OCI-LY7 (cell line): ENCODE measurements around the gene PCDHGB6. TPM values are rescaled to one million over a fixed set of nuclear protein-coding genes. Genes with fewer than 3 reads are reported as not detected.

Experiments used
- BruUV-seq: library from RNA; stranded (reverse); fragments of 400-500 nt; replicated peaks from 2 replicates; lab custom pipeline; 2021; lab: Mats Ljungman, UMichigan
- CTCF ChIA-PET: fragments of 300-600 bp; sonication (Branson Sonifier 250); formaldehyde crosslinking; loops from one replicate; lab custom pipeline; 2022; ENCODE audit warnings: antibody characterized with exemption; ENCODE audit not compliant: unreplicated experiment; lab: Charles Lee
- POLR2A ChIA-PET: fragments of 300-600 bp; sonication (Branson Sonifier 250); formaldehyde crosslinking; loops from one replicate; lab custom pipeline; 2022; ENCODE audit warnings: antibody characterized with exemption; lab: Charles Lee
- DNase-seq: peaks from one replicate; pipeline ENCODE4 v3.0.0-alpha.2; 2015; ENCODE audit warnings: low spot score
- H2AFZ ChIP-seq: fragments of 200-600 bp; sonication (generic), shearing (Covaris generic); 2 replicates; pipeline ENCODE4 v1.6.1; 2014; ENCODE audit warnings: mild to moderate bottlenecking, antibody characterized with exemption, low read length, moderate library complexity
- H3K27ac ChIP-seq: fragments of 200-600 bp; sonication (generic); 2 replicates; pipeline ENCODE4 v1.5.1; 2014; ENCODE audit warnings: mixed run types, low read depth, mild to moderate bottlenecking, moderate library complexity, low read length, inconsistent platforms; ENCODE audit not compliant: poor library complexity, severe bottlenecking
- H3K36me3 ChIP-seq: fragments of 200-600 bp; sonication (generic); 2 replicates; pipeline ENCODE4 v1.6.1; 2014; ENCODE audit warnings: mild to moderate bottlenecking, antibody characterized with exemption, low read length, moderate library complexity, mixed read lengths; ENCODE audit not compliant: insufficient read depth
- H3K4me1 ChIP-seq: fragments of 200-600 bp; sonication (generic); 2 replicates; pipeline ENCODE4 v1.5.1; 2014; ENCODE audit warnings: mild to moderate bottlenecking, low read length; ENCODE audit not compliant: insufficient read depth, poor library complexity, severe bottlenecking
- H3K4me2 ChIP-seq: fragments of 200-600 bp; sonication (generic); 2 replicates; pipeline ENCODE4 v1.6.1; 2014; ENCODE audit warnings: mild to moderate bottlenecking, low read length
- H3K4me3 ChIP-seq: fragments of 200-600 bp; sonication (generic); 2 replicates; pipeline ENCODE4 v1.5.1; 2014; ENCODE audit warnings: mild to moderate bottlenecking, low read depth, low read length; ENCODE audit not compliant: poor library complexity, severe bottlenecking
- H3K79me2 ChIP-seq: fragments of 200-600 bp; sonication (generic); 2 replicates; pipeline ENCODE4 v1.6.1; 2016; ENCODE audit warnings: low read depth, mild to moderate bottlenecking, low read length, moderate library complexity, mixed read lengths; ENCODE audit not compliant: insufficient read depth
- H3K9me2 ChIP-seq: fragments of 200-600 bp; sonication (generic); 2 replicates; pipeline ENCODE4 v1.6.1; 2016; ENCODE audit warnings: mild to moderate bottlenecking, low read length, mixed read lengths; ENCODE audit not compliant: insufficient read depth
- H3K9me3 ChIP-seq: fragments of 200-600 bp; sonication (generic); 2 replicates; pipeline ENCODE4 v1.6.1; 2014; ENCODE audit warnings: mild to moderate bottlenecking, mixed run types, low read length, mixed read lengths
- H4K20me1 ChIP-seq: fragments of 200-600 bp; sonication (generic); 2 replicates; pipeline ENCODE4 v1.6.1; 2014; ENCODE audit warnings: mild to moderate bottlenecking, antibody characterized with exemption, low read length, moderate library complexity, mixed read lengths; ENCODE audit not compliant: insufficient read depth
- CTCF ChIP-seq: fragments of 200-600 bp; sonication (generic); conservative IDR thresholded peaks from 2 replicates; pipeline ENCODE4 v1.5.1; 2014; ENCODE audit warnings: mild to moderate bottlenecking, antibody characterized with exemption, low read length, moderate library complexity, mixed read lengths
- EZH2phosphoT487 ChIP-seq: fragments of 200-600 bp; sonication (generic); IDR thresholded peaks from 2 replicates; pipeline ENCODE4 v1.6.1; 2018; ENCODE audit warnings: low read depth, borderline replicate concordance, mild to moderate bottlenecking, mixed run types, antibody characterized with exemption, low read length, moderate library complexity, mixed read lengths
- intact Hi-C: fragments of 100-400 bp; cut with micrococcal nuclease; formaldehyde crosslinking; loops from one replicate; pipeline ENCODE4 v1.10.0; 2022; ENCODE audit not compliant: unreplicated experiment
- total RNA-seq, 2 experiments: library from RNA; depleted of rRNA in 1 of 2; stranded (reverse); fragments of >200 nt in 1 of 2; shearing (Covaris generic) in 1 of 2; gene quantifications; 2 replicates each; pipeline ENCODE4 v1.2.3, GENCODE V29; 2014 to 2022

The PCDHGB6 gene
- total RNA-seq, 2 experiments from 2014 or later: 4.5 to 4.7 TPM

DNA sequence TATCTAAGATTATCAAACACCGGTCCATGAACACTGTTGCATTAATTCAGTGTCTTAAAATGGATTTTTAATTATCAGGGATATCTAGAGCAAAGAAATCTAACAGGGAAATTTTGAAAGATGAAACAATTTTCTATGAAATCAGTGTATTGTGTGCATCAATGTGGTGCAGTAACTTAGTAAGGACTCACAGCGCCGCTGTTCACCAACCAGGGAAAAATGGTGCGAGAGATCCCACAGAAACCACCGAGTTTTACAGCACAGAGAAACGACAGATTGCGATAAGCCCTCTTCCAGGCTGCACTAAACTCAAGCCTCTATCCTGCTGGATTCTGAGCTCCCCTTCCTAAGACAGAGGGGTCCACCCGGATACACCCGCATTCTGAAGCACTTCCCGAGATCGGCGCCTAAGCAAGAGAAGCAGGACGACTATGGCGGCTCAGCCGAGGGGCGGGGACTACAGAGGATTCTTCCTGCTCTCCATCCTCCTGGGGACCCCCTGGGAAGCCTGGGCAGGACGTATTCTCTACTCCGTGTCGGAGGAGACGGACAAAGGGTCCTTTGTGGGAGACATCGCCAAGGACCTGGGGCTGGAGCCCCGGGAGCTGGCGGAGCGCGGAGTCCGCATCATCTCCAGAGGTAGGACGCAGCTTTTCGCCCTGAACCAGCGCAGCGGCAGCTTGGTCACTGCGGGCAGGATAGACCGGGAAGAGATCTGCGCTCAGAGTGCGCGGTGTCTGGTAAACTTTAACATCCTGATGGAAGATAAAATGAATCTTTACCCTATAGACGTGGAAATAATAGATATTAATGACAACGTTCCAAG is 25.1 kb upstream of the PCDHGB6 start, which contains the start of gene PCDHGA7:
TSS of gene PCDHGA7 (plus strand) at position 274 of the 826 bp plus-strand sequence. CDS start at position 432, 158 bp downstream.
- intact Hi-C loops: no loop called here
- TSS peak; percentile 35 for BruUV-seq
- H3K4me3 ChIP-seq: peak within 1 kb of the TSS; percentile 68
- ChIA-PET POLR2A (interaction anchor here (0.5 to 0.9 kb wide), 2 partner anchors 8 to 80 kb away, joined by 3 read pairs; no protein-coding TSS in a partner anchor), CTCF (interaction anchor here (0.7 kb wide), 2 partner anchors 33 to 181 kb away, joined by 3 to 5 read pairs; partner anchors contain the start of gene PCDHGB1)
- peak; percentile 59 for DNase-seq
- peak within 1 kb of the TSS; percentile 61 for H3K4me2 ChIP-seq
- H2AFZ ChIP-seq: peak within 1 kb of the TSS; percentile 57
- H3K4me1 ChIP-seq: no peaks in the 10 kb centered on the region
- TF ChIP-seq EZH2phosphoT487: no peak
- TF ChIP-seq CTCF: peak; percentile 76
- H3K27ac ChIP-seq: no peak within 1 kb of the TSS
- H3K79me2 ChIP-seq: no peaks in the 10 kb centered on the region
- H4K20me1 ChIP-seq: no peaks in the 10 kb centered on the region
- no peaks in the 10 kb centered on the region for H3K9me2 ChIP-seq
- H3K36me3 ChIP-seq: no peaks in the 10 kb centered on the region
- no peaks in the 10 kb centered on the region for H3K9me3 ChIP-seq

DNA sequence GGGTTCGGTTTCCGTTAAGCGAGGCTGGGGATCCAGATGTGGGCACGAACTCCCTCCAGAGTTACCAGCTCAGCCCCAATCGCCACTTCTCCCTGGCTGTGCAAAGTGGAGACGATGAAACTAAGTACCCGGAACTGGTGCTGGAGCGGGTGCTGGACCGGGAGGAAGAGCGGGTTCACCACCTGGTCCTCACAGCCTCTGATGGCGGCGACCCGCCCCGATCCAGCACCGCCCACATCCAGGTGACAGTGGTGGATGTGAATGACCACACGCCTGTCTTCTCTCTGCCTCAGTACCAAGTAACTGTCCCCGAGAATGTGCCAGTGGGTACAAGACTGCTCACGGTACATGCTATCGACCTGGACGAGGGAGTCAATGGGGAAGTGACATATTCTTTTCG is 24.5 kb upstream of the PCDHGB6 start:
- H3K36me3 ChIP-seq: no peaks in the 10 kb centered on the region
- H3K27ac ChIP-seq: no peak overlapping the region
- no peak for DNase-seq
- TF ChIP-seq EZH2phosphoT487: no peak
- TF ChIP-seq CTCF: no peak
- H3K79me2 ChIP-seq: no peaks in the 10 kb centered on the region
- peak overlapping the region; percentile 68 for H3K4me3 ChIP-seq
- no TSS peak for BruUV-seq
- ChIA-PET POLR2A (no interaction called here), CTCF (interaction anchor here (0.7 kb wide), 2 partner anchors 33 to 181 kb away, joined by 3 to 5 read pairs; partner anchors contain the start of gene PCDHGB1)
- no peaks in the 10 kb centered on the region for H3K4me1 ChIP-seq
- H3K9me3 ChIP-seq: no peaks in the 10 kb centered on the region
- peak overlapping the region; percentile 57; the same call in 1 of the 2 replicates for H2AFZ ChIP-seq
- H3K4me2 ChIP-seq: peak overlapping the region; percentile 61
- intact Hi-C loops: no loop called here
- no peaks in the 10 kb centered on the region for H3K9me2 ChIP-seq
- H4K20me1 ChIP-seq: no peaks in the 10 kb centered on the region
